Measurements from ENCODE around the gene CSF1. TPM values are rescaled to one million over a fixed set of nuclear protein-coding genes. Genes with fewer than 3 reads are reported as not detected.
A peak's percentile ranks its signal among the peaks of the same experiment; 100 is the strongest.

The CSF1 gene
- total and polyA plus RNA-seq, 2 of the 13 experiments (the other 11 are each of a cell fraction or from before 2014, with no cell fraction given): 4.6 to 13.3 TPM

DNA sequence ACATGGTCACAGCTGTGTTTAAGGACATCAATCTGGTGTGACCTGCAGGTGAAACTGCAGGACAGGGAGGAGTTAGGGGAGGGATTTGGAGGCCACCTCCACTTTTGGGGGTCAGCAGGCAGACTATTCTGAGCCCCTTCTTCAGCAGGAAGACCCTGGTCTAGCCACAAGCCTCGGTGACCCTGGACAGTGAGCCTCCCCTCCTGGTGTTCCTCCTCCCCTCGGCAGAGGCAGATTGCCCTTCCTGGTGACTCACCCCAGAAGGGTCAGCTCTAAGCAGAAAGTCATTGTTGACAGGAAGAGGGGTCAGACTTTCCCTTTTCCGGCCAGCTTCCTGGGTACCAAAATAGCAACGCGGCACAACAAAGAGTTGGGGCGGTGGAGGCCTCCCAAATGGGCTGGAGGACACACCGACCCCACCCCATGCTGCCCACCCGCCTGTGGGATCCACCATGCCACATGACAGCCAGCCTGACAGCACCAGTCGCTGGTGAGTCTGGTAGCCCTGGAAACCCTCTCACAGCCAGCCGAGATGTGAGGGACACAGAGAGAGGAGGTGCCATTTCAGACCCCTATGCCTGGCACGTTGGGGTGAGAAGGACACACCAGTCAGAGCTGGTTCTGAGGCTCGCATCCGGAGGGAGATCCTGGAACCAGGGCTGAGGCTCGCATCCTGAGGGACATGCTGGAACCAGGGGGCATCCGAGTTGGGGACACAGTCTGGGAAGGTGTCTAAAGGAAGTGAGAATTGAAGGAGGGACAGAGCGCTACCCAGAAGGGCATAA lies 14.7 kb upstream of the CSF1 start (continued):
- TF ChIP-seq, protein P1, sequence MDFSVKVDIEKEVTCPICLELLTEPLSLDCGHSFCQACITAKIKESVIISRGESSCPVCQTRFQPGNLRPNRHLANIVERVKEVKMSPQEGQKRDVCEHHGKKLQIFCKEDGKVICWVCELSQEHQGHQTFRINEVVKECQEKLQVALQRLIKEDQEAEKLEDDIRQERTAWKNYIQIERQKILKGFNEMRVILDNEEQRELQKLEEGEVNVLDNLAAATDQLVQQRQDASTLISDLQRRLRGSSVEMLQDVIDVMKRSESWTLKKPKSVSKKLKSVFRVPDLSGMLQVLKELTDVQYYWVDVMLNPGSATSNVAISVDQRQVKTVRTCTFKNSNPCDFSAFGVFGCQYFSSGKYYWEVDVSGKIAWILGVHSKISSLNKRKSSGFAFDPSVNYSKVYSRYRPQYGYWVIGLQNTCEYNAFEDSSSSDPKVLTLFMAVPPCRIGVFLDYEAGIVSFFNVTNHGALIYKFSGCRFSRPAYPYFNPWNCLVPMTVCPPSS (IDR thresholded peaks at IDR 0.05): no peak
- TF ChIP-seq TFDP2 (CRISPR knock-in tag; IDR thresholded peaks at IDR 0.05): no peak
- peak; percentile 87 for TF ChIP-seq ELF1 (CRISPR knock-in tag; IDR thresholded peaks at IDR 0.05)
- 0 out of 2 replicates have a peak, but pooled peaks have one; percentile 25 for TF ChIP-seq ZNF143 (CRISPR knock-in tag; IDR thresholded peaks at IDR 0.05)
- TF ChIP-seq, protein P2, sequence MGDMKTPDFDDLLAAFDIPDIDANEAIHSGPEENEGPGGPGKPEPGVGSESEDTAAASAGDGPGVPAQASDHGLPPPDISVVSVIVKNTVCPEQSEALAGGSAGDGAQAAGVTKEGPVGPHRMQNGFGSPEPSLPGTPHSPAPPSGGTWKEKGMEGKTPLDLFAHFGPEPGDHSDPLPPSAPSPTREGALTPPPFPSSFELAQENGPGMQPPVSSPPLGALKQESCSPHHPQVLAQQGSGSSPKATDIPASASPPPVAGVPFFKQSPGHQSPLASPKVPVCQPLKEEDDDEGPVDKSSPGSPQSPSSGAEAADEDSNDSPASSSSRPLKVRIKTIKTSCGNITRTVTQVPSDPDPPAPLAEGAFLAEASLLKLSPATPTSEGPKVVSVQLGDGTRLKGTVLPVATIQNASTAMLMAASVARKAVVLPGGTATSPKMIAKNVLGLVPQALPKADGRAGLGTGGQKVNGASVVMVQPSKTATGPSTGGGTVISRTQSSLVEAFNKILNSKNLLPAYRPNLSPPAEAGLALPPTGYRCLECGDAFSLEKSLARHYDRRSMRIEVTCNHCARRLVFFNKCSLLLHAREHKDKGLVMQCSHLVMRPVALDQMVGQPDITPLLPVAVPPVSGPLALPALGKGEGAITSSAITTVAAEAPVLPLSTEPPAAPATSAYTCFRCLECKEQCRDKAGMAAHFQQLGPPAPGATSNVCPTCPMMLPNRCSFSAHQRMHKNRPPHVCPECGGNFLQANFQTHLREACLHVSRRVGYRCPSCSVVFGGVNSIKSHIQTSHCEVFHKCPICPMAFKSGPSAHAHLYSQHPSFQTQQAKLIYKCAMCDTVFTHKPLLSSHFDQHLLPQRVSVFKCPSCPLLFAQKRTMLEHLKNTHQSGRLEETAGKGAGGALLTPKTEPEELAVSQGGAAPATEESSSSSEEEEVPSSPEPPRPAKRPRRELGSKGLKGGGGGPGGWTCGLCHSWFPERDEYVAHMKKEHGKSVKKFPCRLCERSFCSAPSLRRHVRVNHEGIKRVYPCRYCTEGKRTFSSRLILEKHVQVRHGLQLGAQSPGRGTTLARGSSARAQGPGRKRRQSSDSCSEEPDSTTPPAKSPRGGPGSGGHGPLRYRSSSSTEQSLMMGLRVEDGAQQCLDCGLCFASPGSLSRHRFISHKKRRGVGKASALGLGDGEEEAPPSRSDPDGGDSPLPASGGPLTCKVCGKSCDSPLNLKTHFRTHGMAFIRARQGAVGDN (CRISPR knock-in tag; IDR thresholded peaks at IDR 0.05): peak; percentile 95
- no peak for TF ChIP-seq ZNF225 (CRISPR knock-in tag; IDR thresholded peaks at IDR 0.05)
- 0 out of 2 replicates have a peak, but pooled peaks have one; percentile 25 for TF ChIP-seq NFE2 (CRISPR knock-in tag; IDR thresholded peaks at IDR 0.05)
- TF ChIP-seq SIX4 (CRISPR knock-in tag; IDR thresholded peaks at IDR 0.05): 0 out of 2 replicates have a peak, but pooled peaks have one; percentile 24
- TF ChIP-seq SMYD3 (CRISPR knock-in tag; IDR thresholded peaks at IDR 0.05): no peak
- peak; percentile 71 for TF ChIP-seq ZNF263 (CRISPR knock-in tag; IDR thresholded peaks at IDR 0.05)
- TF ChIP-seq PITX1 (CRISPR knock-in tag; IDR thresholded peaks at IDR 0.05): peak; percentile 56; the same call in 1 of the 2 replicates
- TF ChIP-seq, protein P3, sequence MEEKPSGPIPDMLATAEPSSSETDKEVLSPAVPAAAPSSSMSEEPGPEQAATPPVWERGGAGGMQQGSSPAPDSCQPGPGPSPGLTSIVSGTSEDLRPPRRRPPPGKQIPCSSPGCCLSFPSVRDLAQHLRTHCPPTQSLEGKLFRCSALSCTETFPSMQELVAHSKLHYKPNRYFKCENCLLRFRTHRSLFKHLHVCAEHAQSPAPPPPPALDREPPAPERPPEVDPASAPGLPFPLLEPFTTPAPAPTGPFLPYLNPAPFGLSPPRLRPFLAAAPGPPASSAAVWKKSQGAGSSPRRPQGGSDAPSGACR (CRISPR knock-in tag; IDR thresholded peaks at IDR 0.05): peak; percentile 85
- TF ChIP-seq, protein P4, sequence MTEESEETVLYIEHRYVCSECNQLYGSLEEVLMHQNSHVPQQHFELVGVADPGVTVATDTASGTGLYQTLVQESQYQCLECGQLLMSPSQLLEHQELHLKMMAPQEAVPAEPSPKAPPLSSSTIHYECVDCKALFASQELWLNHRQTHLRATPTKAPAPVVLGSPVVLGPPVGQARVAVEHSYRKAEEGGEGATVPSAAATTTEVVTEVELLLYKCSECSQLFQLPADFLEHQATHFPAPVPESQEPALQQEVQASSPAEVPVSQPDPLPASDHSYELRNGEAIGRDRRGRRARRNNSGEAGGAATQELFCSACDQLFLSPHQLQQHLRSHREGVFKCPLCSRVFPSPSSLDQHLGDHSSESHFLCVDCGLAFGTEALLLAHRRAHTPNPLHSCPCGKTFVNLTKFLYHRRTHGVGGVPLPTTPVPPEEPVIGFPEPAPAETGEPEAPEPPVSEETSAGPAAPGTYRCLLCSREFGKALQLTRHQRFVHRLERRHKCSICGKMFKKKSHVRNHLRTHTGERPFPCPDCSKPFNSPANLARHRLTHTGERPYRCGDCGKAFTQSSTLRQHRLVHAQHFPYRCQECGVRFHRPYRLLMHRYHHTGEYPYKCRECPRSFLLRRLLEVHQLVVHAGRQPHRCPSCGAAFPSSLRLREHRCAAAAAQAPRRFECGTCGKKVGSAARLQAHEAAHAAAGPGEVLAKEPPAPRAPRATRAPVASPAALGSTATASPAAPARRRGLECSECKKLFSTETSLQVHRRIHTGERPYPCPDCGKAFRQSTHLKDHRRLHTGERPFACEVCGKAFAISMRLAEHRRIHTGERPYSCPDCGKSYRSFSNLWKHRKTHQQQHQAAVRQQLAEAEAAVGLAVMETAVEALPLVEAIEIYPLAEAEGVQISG (CRISPR knock-in tag; IDR thresholded peaks at IDR 0.05): no peak; the same call in 1 of the 2 replicates
- TF ChIP-seq ZNF335 (CRISPR knock-in tag; IDR thresholded peaks at IDR 0.05): peak; percentile 34; the same call in 1 of the 2 replicates
- peak; percentile 92 for TF ChIP-seq JUNB (CRISPR knock-in tag; IDR thresholded peaks at IDR 0.05; ENCODE audit: borderline replicate concordance)
- TF ChIP-seq REPIN1 (CRISPR knock-in tag; IDR thresholded peaks at IDR 0.05; ENCODE audit: borderline replicate concordance, low read depth): no peak
- TF ChIP-seq HMG20A (CRISPR knock-in tag; IDR thresholded peaks at IDR 0.05; ENCODE audit: borderline replicate concordance): peak; percentile 92; the same call in 1 of the 2 replicates
- no peak for TF ChIP-seq POLR2AphosphoS5 (IDR thresholded peaks at IDR 0.05; ENCODE audit: low read depth, low read length)

Measured in HepG2 (cell line).